Measurements from ENCODE around the gene LGR4. TPM values are rescaled to one million over a fixed set of nuclear protein-coding genes. Genes with fewer than 3 reads are reported as not detected.

LGR4 gene
- total RNA-seq, 2 experiments from 2014 or later = 0.10 TPM; not detected in 1

- no peak for DNase-seq
Measured at GRCh38 chr11:27445625-27446024, 27.0 kb downstream of the LGR4 start.

GRCh38 chr11:27444801-27445215, 27.8 kb downstream of the LGR4 start:
- peaks cover 4% of the 10 kb centered on the region for H3K27me3 Mint-ChIP-seq
- no peak overlapping the region for H3K4me3 Mint-ChIP-seq
- CTCF ChIA-PET = no interaction called here

More at GRCh38 chr11:27445625-27446024, 27.0 kb downstream of the LGR4 start:
- H3K27ac Mint-ChIP-seq = no peak overlapping the region
- ChIA-PET CTCF (interaction anchor here (0.6 kb wide), 1 partner anchor 1626 kb away, joined by 3 read pairs; no protein-coding TSS in a partner anchor), POLR2A (no interaction called here)
- H3K4me3 Mint-ChIP-seq = no peak overlapping the region
- H3K27me3 Mint-ChIP-seq = peaks cover 4% of the 10 kb centered on the region
- no peaks in the 10 kb centered on the region for H3K36me3 Mint-ChIP-seq (ENCODE audit: low read depth)
- H3K4me1 Mint-ChIP-seq = no peaks in the 10 kb centered on the region
- H3K9me3 Mint-ChIP-seq = no peaks in the 10 kb centered on the region

DNA sequence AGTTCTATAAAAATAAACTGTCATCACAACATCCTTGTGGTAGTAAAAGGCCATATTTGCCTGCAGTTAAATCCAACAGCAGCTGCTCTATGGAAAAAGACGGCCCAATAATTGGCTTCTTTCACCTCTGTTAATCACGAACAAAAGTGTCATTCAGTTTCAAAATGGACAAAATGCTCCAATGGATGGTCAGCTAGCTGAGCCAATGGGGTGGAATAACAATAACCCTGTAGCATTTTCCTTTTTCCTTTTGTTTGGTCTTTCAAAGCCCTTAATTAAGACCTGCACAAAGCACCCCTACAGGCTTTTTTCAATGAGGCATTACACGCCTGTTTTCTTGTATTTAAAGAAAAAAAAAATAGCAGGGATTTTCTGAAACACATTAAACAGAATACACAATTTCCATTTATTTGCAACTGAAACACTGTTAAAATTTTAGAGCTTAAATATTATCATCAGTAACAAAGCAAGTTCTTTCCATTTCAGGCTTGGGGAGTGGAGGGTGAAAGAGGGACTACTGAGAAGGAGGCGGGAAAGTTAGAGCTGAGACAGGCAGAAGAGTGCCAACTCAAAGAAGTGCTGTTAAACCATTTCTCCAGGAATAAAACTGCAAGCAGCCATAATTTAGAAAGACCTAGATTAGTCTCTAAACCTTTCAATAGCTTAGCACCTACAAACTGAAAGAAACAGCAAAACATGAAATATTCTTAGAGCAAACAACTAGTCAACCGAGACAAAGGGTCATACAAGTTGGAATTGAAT, 28.7 kb downstream of the LGR4 start:
- H3K27me3 Mint-ChIP-seq = peaks cover 4% of the 10 kb centered on the region
- POLR2A ChIA-PET = no interaction called here
- no peaks in the 10 kb centered on the region for H3K9me3 Mint-ChIP-seq
- no peaks in the 10 kb centered on the region for H3K4me1 Mint-ChIP-seq
- H3K4me3 Mint-ChIP-seq = no peak overlapping the region
- no peak overlapping the region for H3K27ac Mint-ChIP-seq
- no peak for DNase-seq
- CTCF ChIA-PET = no interaction called here
- H3K36me3 Mint-ChIP-seq (ENCODE audit: low read depth) = no peaks in the 10 kb centered on the region

More at GRCh38 chr11:27444801-27445215, 27.8 kb downstream of the LGR4 start:
- Mint-ChIP-seq H3K9me3 (no peaks in the 10 kb centered on the region), H3K4me1 (no peaks in the 10 kb centered on the region), H3K36me3 (ENCODE audit: low read depth) (no peaks in the 10 kb centered on the region), H3K27ac (no peak overlapping the region)
- POLR2A ChIA-PET = no interaction called here
- no peak for DNase-seq

- H3K27me3 Mint-ChIP-seq = peaks cover 4% of the 10 kb centered on the region
- ChIA-PET POLR2A (no interaction called here), CTCF (no interaction called here)
Measured at GRCh38 chr11:27443227-27443626, 29.4 kb downstream of the LGR4 start.

GRCh38 chr11:27440090-27440489, 32.5 kb downstream of the LGR4 start:
- no peak overlapping the region for H3K27ac Mint-ChIP-seq
- H3K27me3 Mint-ChIP-seq = peaks cover 4% of the 10 kb centered on the region
- CTCF ChIA-PET = no interaction called here
- POLR2A ChIA-PET = no interaction called here
- DNase-seq = no peak
- no peaks in the 10 kb centered on the region for H3K36me3 Mint-ChIP-seq (ENCODE audit: low read depth)
- no peaks in the 10 kb centered on the region for H3K4me1 Mint-ChIP-seq
- no peak overlapping the region for H3K4me3 Mint-ChIP-seq
- no peaks in the 10 kb centered on the region for H3K9me3 Mint-ChIP-seq

More at GRCh38 chr11:27443227-27443626, 29.4 kb downstream of the LGR4 start:
- Mint-ChIP-seq H3K9me3 (no peaks in the 10 kb centered on the region), H3K36me3 (ENCODE audit: low read depth) (no peaks in the 10 kb centered on the region), H3K4me3 (no peak overlapping the region), H3K27ac (no peak overlapping the region), H3K4me1 (no peaks in the 10 kb centered on the region)
- DNase-seq = no peak

- CTCF ChIA-PET = no interaction called here
- POLR2A ChIA-PET = no interaction called here
- DNase-seq = no peak
- no peak overlapping the region for H3K4me3 Mint-ChIP-seq
- H3K9me3 Mint-ChIP-seq = no peaks in the 10 kb centered on the region
- no peaks in the 10 kb centered on the region for H3K4me1 Mint-ChIP-seq
- no peak overlapping the region for H3K27ac Mint-ChIP-seq
- H3K27me3 Mint-ChIP-seq = no peaks in the 10 kb centered on the region
- no peaks in the 10 kb centered on the region for H3K36me3 Mint-ChIP-seq (ENCODE audit: low read depth)
Measured at GRCh38 chr11:27438595-27438981, 34.0 kb downstream of the LGR4 start.

DNA sequence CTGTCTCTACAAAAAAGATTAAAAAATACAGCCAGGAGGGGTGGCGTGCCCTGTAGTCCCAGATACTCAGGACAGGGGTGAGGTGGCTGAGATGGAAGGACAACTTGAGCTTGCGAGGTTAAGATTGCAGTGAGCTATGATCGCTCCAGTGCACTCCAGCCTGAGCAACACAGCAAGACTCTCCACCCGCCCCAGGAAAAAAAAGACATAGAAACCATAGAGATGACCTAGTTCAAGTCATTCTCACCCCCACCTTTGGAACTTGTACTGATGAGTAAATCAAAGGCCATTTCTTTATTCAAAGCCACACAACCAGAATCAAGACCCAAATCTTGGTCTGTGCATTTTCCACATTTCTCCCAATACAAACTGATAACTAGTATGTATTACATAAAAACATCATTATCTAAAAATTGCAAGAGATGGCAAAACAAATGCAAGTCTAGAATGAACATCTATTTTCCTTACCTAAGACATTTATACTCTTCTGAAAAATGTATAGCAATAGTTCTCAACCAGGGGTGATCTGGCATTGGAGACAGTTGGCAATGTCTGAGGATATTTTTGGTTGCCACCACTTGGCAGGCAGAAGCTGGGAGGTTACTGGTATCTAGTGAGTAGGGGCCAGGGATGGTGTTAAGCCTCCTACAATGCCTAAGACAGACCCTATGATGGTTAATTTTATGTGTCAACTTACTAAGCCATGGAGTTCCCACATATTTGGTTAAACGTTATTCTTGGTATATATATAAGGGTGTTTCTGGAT, 34.6 kb downstream of the LGR4 start:
- Mint-ChIP-seq H3K27ac (no peak overlapping the region), H3K4me3 (no peak overlapping the region), H3K9me3 (no peaks in the 10 kb centered on the region), H3K36me3 (ENCODE audit: low read depth) (no peaks in the 10 kb centered on the region), H3K27me3 (no peaks in the 10 kb centered on the region), H3K4me1 (no peaks in the 10 kb centered on the region)
- CTCF ChIA-PET = no interaction called here
- DNase-seq = no peak
- POLR2A ChIA-PET = no interaction called here

DNA sequence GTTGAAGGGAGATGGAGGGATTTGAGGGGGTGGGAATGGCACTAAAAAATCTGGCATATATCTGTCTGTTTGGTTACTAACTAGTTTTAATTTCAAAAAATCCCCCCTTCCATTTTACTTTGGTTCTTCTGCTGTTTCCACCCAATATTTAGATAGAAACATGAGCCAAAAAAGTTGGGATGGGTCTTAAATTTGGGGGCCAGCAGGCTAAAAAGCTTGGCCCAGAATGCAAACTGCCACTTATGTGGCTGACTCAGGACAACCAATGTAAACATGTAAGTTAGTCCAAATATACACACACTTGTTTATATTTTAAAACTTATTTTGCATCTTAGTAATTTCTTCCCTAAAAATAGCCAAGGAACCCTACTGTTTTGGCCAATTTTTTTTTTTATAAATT, 35.7 kb downstream of the LGR4 start:
- ChIA-PET POLR2A (no interaction called here), CTCF (no interaction called here)
- H3K36me3 Mint-ChIP-seq (ENCODE audit: low read depth) = no peaks in the 10 kb centered on the region
- H3K4me1 Mint-ChIP-seq = no peaks in the 10 kb centered on the region
- no peak overlapping the region for H3K4me3 Mint-ChIP-seq
- no peaks in the 10 kb centered on the region for H3K27me3 Mint-ChIP-seq
- no peaks in the 10 kb centered on the region for H3K9me3 Mint-ChIP-seq
- DNase-seq = no peak
- no peak overlapping the region for H3K27ac Mint-ChIP-seq

DNA sequence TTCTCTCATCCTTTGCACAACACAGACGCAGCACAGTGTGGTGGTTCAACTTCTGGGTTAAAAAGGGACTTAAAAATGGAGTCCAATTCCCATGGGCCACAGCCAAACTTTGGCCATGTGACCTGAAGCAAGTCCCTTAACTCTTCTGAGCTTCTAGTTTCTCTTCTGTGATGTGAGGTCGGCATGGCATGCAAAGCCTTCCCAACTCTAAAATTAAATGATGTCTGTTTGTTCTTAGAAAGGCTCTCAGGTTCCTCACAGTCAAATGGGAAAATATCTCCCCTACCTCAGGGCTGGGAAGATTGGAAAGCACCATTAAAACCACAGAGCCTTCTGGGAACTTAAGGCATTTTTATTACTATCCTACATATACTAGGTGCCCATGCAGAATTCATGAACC, 38.8 kb downstream of the LGR4 start:
- no peaks in the 10 kb centered on the region for H3K9me3 Mint-ChIP-seq
- CTCF ChIA-PET = no interaction called here
- no peaks in the 10 kb centered on the region for H3K4me1 Mint-ChIP-seq

DNA sequence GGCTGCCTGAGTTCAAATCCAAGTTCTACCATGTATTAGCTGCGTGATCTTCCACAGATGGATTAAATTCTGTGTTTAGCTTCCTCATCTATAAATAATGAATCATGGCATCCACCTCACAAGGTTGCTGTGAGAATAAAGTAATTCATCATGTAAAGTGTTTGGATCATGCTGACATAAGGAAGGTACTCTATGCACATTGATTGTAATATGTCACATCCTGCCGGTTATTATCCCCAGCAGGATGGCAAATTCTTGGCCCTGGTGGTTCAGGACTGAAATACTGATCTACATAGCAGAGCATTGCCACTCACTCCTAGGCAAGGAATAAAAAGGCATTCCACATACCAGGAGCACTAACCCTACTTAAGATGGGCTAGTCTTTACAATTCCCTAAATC, 40.8 kb downstream of the LGR4 start:
- no peaks in the 10 kb centered on the region for H3K36me3 Mint-ChIP-seq (ENCODE audit: low read depth)
- POLR2A ChIA-PET = no interaction called here
- no peak for DNase-seq
- H3K4me3 Mint-ChIP-seq = no peak overlapping the region
- no peak overlapping the region for H3K27ac Mint-ChIP-seq
- no peaks in the 10 kb centered on the region for H3K4me1 Mint-ChIP-seq
- peaks cover 2% of the 10 kb centered on the region for H3K27me3 Mint-ChIP-seq
- H3K9me3 Mint-ChIP-seq = no peaks in the 10 kb centered on the region
- CTCF ChIA-PET = no interaction called here

More for the DNA sequence above, 38.8 kb downstream of the LGR4 start:
- Mint-ChIP-seq H3K27me3 (no peaks in the 10 kb centered on the region), H3K4me3 (no peak overlapping the region), H3K36me3 (ENCODE audit: low read depth) (no peaks in the 10 kb centered on the region), H3K27ac (no peak overlapping the region)
- POLR2A ChIA-PET = no interaction called here
- no peak for DNase-seq

GRCh38 chr11:27429761-27430393, 42.7 kb downstream of the LGR4 start:
- H3K27ac Mint-ChIP-seq = no peak overlapping the region
- no peaks in the 10 kb centered on the region for H3K36me3 Mint-ChIP-seq (ENCODE audit: low read depth)
- POLR2A ChIA-PET = no interaction called here
- H3K4me3 Mint-ChIP-seq = no peak overlapping the region
- H3K4me1 Mint-ChIP-seq = no peaks in the 10 kb centered on the region
- H3K27me3 Mint-ChIP-seq = peaks cover 2% of the 10 kb centered on the region
- no peaks in the 10 kb centered on the region for H3K9me3 Mint-ChIP-seq
- DNase-seq = no peak
- CTCF ChIA-PET = interaction anchor here (0.6 kb wide), 1 partner anchor 43 kb away, joined by 5 read pairs; the partner anchor contains the start of gene LGR4

DNA sequence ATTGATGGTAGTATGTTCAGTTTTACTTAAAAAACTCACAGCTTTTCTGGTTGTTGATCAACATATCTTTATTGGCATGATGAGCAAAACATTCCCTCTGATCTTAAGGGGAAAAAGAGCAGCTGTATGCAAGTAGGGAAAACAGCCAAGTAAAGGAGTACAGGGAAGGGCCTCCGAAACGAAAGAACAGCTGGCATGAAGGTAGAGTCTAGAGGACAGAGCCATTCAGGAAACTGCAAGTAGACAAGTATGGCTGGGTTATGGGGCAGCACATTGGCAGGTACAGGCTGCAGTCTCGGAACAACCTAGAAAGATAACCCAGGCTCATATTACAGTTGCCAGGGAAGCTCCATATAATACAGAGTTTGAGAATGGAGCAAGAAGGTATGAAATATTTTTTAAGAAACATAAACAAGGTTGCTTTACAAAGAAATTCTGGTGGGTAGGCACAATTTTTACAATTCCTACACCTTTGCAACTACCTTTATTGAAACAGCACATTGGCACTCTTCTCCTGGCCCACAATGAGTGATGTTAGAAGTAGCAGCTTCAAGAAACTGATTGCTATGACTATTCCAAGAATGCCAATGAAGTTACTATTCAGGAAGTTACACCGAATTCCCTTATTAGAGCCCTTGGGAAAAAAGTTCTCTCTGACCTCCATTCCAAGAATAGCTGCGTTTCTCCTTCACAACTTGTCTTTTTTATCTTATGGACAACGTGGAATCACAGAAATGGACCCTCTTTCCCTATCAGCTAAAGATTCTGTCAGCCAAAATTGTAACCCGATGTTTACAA, 45.2 kb downstream of the LGR4 start:
- POLR2A ChIA-PET = no interaction called here
- no peaks in the 10 kb centered on the region for H3K36me3 Mint-ChIP-seq (ENCODE audit: low read depth)
- no peak overlapping the region for H3K27ac Mint-ChIP-seq
- H3K4me1 Mint-ChIP-seq = no peaks in the 10 kb centered on the region
- peaks cover 2% of the 10 kb centered on the region for H3K27me3 Mint-ChIP-seq
- DNase-seq = no peak
- CTCF ChIA-PET = no interaction called here
- H3K9me3 Mint-ChIP-seq = no peaks in the 10 kb centered on the region
- no peak overlapping the region for H3K4me3 Mint-ChIP-seq

GRCh38 chr11:27425814-27426213, 46.8 kb downstream of the LGR4 start:
- no peak overlapping the region for H3K27ac Mint-ChIP-seq
- H3K27me3 Mint-ChIP-seq = peaks cover 2% of the 10 kb centered on the region
- no peaks in the 10 kb centered on the region for H3K36me3 Mint-ChIP-seq (ENCODE audit: low read depth)
- no peaks in the 10 kb centered on the region for H3K9me3 Mint-ChIP-seq
- ChIA-PET CTCF (no interaction called here), POLR2A (no interaction called here)
- no peak for DNase-seq
- H3K4me1 Mint-ChIP-seq = no peaks in the 10 kb centered on the region
- H3K4me3 Mint-ChIP-seq = no peak overlapping the region
